Activated CD4-positive, alpha-beta memory T cell treated with anti-CD3 and anti-CD28 coated beads for 36 hours (primary cell): ENCODE results near the gene KLF16. TPM values are rescaled to one million over a fixed set of nuclear protein-coding genes. Genes with fewer than 3 reads are reported as not detected.

ENCODE experiments used
- CTCF ChIA-PET: fragments of 350-600 bp; sonication (Branson Sonifier 250); formaldehyde crosslinking; loops from one replicate; lab custom pipeline; 2021; ENCODE audit warnings: antibody characterized with exemption, inconsistent platforms; lab: Charles Lee
- POLR2A ChIA-PET: fragments of 350-600 bp; sonication (Branson Sonifier 250); formaldehyde crosslinking; loops from one replicate; lab custom pipeline; 2021; ENCODE audit warnings: antibody characterized with exemption; lab: Charles Lee
- DNase-seq: peaks from one replicate; pipeline ENCODE4 v3.0.0-alpha.2; 2020
- H3K27ac Mint-ChIP-seq: one replicate; pipeline ENCODE4 v1.8.0; 2021; ENCODE audit warnings: mixed read lengths
- H3K27me3 Mint-ChIP-seq: one replicate; pipeline ENCODE4 v1.8.0; 2021; ENCODE audit warnings: mixed read lengths
- H3K36me3 Mint-ChIP-seq: one replicate; pipeline ENCODE4 v1.8.0; 2021; ENCODE audit warnings: mixed read lengths
- H3K4me1 Mint-ChIP-seq: one replicate; pipeline ENCODE4 v1.8.0; 2021; ENCODE audit warnings: low read depth, mixed read lengths
- H3K4me3 Mint-ChIP-seq: one replicate; pipeline ENCODE4 v1.8.0; 2021; ENCODE audit warnings: mild to moderate bottlenecking, mixed read lengths
- H3K9me3 Mint-ChIP-seq: one replicate; pipeline ENCODE4 v1.8.0; 2021; ENCODE audit warnings: mixed read lengths
- intact Hi-C: fragments of 100-400 bp; cut with micrococcal nuclease; formaldehyde crosslinking; loops from one replicate; pipeline ENCODE4 v1.15.1; 2023
- total RNA-seq, 2 experiments: library from RNA; stranded (reverse); gene quantifications; one replicate each; pipeline ENCODE4 v1.2.3, GENCODE V29; 2021

Gene KLF16
- total RNA-seq, 2 experiments from 2014 or later = 23.3 to 24.2 TPM

GRCh38 chr19:1845125-1845515 lies 18.3 kb downstream of the KLF16 start:
- peaks cover 60% of the 10 kb centered on the region for H3K4me1 Mint-ChIP-seq
- DNase-seq = no peak
- intact Hi-C loops = no loop called here
- no peak overlapping the region for H3K4me3 Mint-ChIP-seq
- H3K27me3 Mint-ChIP-seq = no peaks in the 10 kb centered on the region
- ChIA-PET CTCF (interaction anchor here (1.2 kb wide), 1 partner anchor 19 kb away, joined by 4 read pairs; no protein-coding TSS in a partner anchor), POLR2A (no interaction called here)
- H3K27ac Mint-ChIP-seq = no peak overlapping the region
- no peaks in the 10 kb centered on the region for H3K9me3 Mint-ChIP-seq
- H3K36me3 Mint-ChIP-seq = peaks cover 6% of the 10 kb centered on the region

GRCh38 chr19:1844513-1845124 lies 18.8 kb downstream of the KLF16 start:
- Mint-ChIP-seq H3K27ac (no peak overlapping the region), H3K36me3 (peaks cover 7% of the 10 kb centered on the region), H3K4me3 (no peak overlapping the region), H3K27me3 (no peaks in the 10 kb centered on the region), H3K9me3 (no peaks in the 10 kb centered on the region), H3K4me1 (peaks cover 56% of the 10 kb centered on the region)
- no peak for DNase-seq
- CTCF ChIA-PET = no interaction called here
- intact Hi-C loops = no loop called here
- POLR2A ChIA-PET = no interaction called here

GRCh38 chr19:1843646-1844394 lies 19.6 kb downstream of the KLF16 start:
- no peak for DNase-seq
- intact Hi-C loops = no loop called here
- Mint-ChIP-seq H3K4me1 (peaks cover 52% of the 10 kb centered on the region), H3K27ac (no peak overlapping the region), H3K9me3 (no peaks in the 10 kb centered on the region), H3K4me3 (no peak overlapping the region), H3K36me3 (peaks cover 7% of the 10 kb centered on the region), H3K27me3 (no peaks in the 10 kb centered on the region)
- POLR2A ChIA-PET = no interaction called here
- CTCF ChIA-PET = interaction anchor here (1.0 kb wide), 1 partner anchor 18 kb away, joined by 3 read pairs; no protein-coding TSS in a partner anchor

GRCh38 chr19:1843116-1843515 lies 20.3 kb downstream of the KLF16 start:
- no peak overlapping the region for H3K27ac Mint-ChIP-seq
- H3K36me3 Mint-ChIP-seq = peaks cover 7% of the 10 kb centered on the region
- POLR2A ChIA-PET = no interaction called here

GRCh38 chr19:1841209-1841924 lies 22.0 kb downstream of the KLF16 start:
- no peak for DNase-seq
- ChIA-PET CTCF (interaction anchor here (1.4 to 2.3 kb wide), 3 partner anchors 11 to 23 kb away, joined by 3 to 11 read pairs (median 4); no protein-coding TSS in a partner anchor), POLR2A (no interaction called here)
- Mint-ChIP-seq H3K9me3 (no peaks in the 10 kb centered on the region), H3K4me3 (no peak overlapping the region), H3K36me3 (peaks cover 2% of the 10 kb centered on the region), H3K27ac (no peak overlapping the region), H3K4me1 (peaks cover 42% of the 10 kb centered on the region), H3K27me3 (no peaks in the 10 kb centered on the region)
- intact Hi-C loops = no loop called here

More at GRCh38 chr19:1843116-1843515, 20.3 kb downstream of the KLF16 start:
- peaks cover 50% of the 10 kb centered on the region for H3K4me1 Mint-ChIP-seq
- CTCF ChIA-PET = interaction anchor here (1.0 kb wide), 1 partner anchor 17 kb away, joined by 3 read pairs; no protein-coding TSS in a partner anchor
- no peaks in the 10 kb centered on the region for H3K27me3 Mint-ChIP-seq
- no peaks in the 10 kb centered on the region for H3K9me3 Mint-ChIP-seq
- DNase-seq = no peak
- intact Hi-C loops = no loop called here
- no peak overlapping the region for H3K4me3 Mint-ChIP-seq

GRCh38 chr19:1840541-1841115 lies 22.8 kb downstream of the KLF16 start:
- Mint-ChIP-seq H3K27ac (no peak overlapping the region), H3K4me1 (peaks cover 40% of the 10 kb centered on the region), H3K9me3 (no peaks in the 10 kb centered on the region), H3K27me3 (no peaks in the 10 kb centered on the region), H3K4me3 (no peak overlapping the region), H3K36me3 (peaks cover 2% of the 10 kb centered on the region)
- CTCF ChIA-PET = interaction anchor here (1.5 to 2.3 kb wide), 2 partner anchors 10 to 14 kb away, joined by 4 to 11 read pairs; no protein-coding TSS in a partner anchor
- intact Hi-C loops = no loop called here
- no peak for DNase-seq
- POLR2A ChIA-PET = no interaction called here

- peaks cover 39% of the 10 kb centered on the region for H3K4me1 Mint-ChIP-seq
- intact Hi-C loops = no loop called here
- no peak for DNase-seq
- POLR2A ChIA-PET = interaction anchor here (0.6 kb wide), 1 partner anchor 189 kb away, joined by 6 read pairs; no protein-coding TSS in a partner anchor
- H3K27ac Mint-ChIP-seq = no peak overlapping the region
- peaks cover 2% of the 10 kb centered on the region for H3K36me3 Mint-ChIP-seq
- no peaks in the 10 kb centered on the region for H3K27me3 Mint-ChIP-seq
- no peak overlapping the region for H3K4me3 Mint-ChIP-seq
- no peaks in the 10 kb centered on the region for H3K9me3 Mint-ChIP-seq
- CTCF ChIA-PET = interaction anchor here (1.5 to 2.6 kb wide), 4 partner anchors 9 to 14 kb away, joined by 4 to 19 read pairs (median 12); partner anchors contain the start of gene REXO1
These were observed 23.5 kb downstream of the KLF16 start for GRCh38 chr19:1839658-1840540.

GRCh38 chr19:1837625-1838105 lies 25.7 kb downstream of the KLF16 start:
- peaks cover 24% of the 10 kb centered on the region for H3K4me1 Mint-ChIP-seq
- intact Hi-C loops = no loop called here
- H3K9me3 Mint-ChIP-seq = no peaks in the 10 kb centered on the region
- H3K27me3 Mint-ChIP-seq = no peaks in the 10 kb centered on the region
- ChIA-PET CTCF (interaction anchor here (0.5 to 5.7 kb wide), 18 partner anchors 9 to 310 kb away, joined by 3 to 54 read pairs (median 4); partner anchors contain the start of genes MBD3 and REXO1), POLR2A (no interaction called here)
- peaks cover 2% of the 10 kb centered on the region for H3K36me3 Mint-ChIP-seq
- no peak overlapping the region for H3K27ac Mint-ChIP-seq
- H3K4me3 Mint-ChIP-seq = no peak overlapping the region
- DNase-seq = peak; percentile 71

GRCh38 chr19:1837222-1837565 lies 26.2 kb downstream of the KLF16 start:
- Mint-ChIP-seq H3K9me3 (no peaks in the 10 kb centered on the region), H3K4me3 (no peak overlapping the region), H3K27ac (no peak overlapping the region), H3K27me3 (no peaks in the 10 kb centered on the region), H3K36me3 (peaks cover 2% of the 10 kb centered on the region), H3K4me1 (peaks cover 21% of the 10 kb centered on the region)
- CTCF ChIA-PET = interaction anchor here (0.5 to 5.7 kb wide), 11 partner anchors 9 to 310 kb away, joined by 3 to 54 read pairs (median 4); no protein-coding TSS in a partner anchor
- DNase-seq = no peak
- intact Hi-C loops = no loop called here
- POLR2A ChIA-PET = no interaction called here

- POLR2A ChIA-PET = no interaction called here
- no peaks in the 10 kb centered on the region for H3K9me3 Mint-ChIP-seq
- H3K4me3 Mint-ChIP-seq = no peak overlapping the region
- CTCF ChIA-PET = interaction anchor here (0.7 to 5.7 kb wide), 8 partner anchors 8 to 309 kb away, joined by 3 to 54 read pairs (median 6); no protein-coding TSS in a partner anchor
- DNase-seq = no peak
- no peak overlapping the region for H3K27ac Mint-ChIP-seq
- H3K27me3 Mint-ChIP-seq = no peaks in the 10 kb centered on the region
- intact Hi-C loops = no loop called here
- H3K36me3 Mint-ChIP-seq = peaks cover 2% of the 10 kb centered on the region
- H3K4me1 Mint-ChIP-seq = peaks cover 18% of the 10 kb centered on the region
These were observed 26.7 kb downstream of the KLF16 start for GRCh38 chr19:1836458-1837221.
